ENCODE results near the gene ASMT. TPM values are rescaled to one million over a fixed set of nuclear protein-coding genes. Genes with fewer than 3 reads are reported as not detected.

The ASMT gene
- total and polyA plus RNA-seq, 10 of the 15 experiments (the other 5 are each of a cell fraction or from before 2014, with no cell fraction given): 0.18 to 0.29 TPM; not detected in 8

- H3K4me3 ChIP-seq: no peak overlapping the region
- WGBS (ENCODE audit: insufficient coverage, insufficient replicate concordance, low lambda C conversion rate, missing lambda C conversion rate): 99% methylated on average over 36 of the region's 36 CpGs
- no peak overlapping the region for H3K4me2 ChIP-seq (ENCODE audit: control insufficient read depth, insufficient read depth)
- ChIA-PET POLR2A (no interaction called here), RAD21 (ENCODE audit: unreplicated experiment) (no interaction called here), CTCF (no interaction called here), SMC1A (ENCODE audit: uncharacterized antibody, unreplicated experiment) (no interaction called here)
- no peaks in the 10 kb centered on the region; the same call in 2 of the 3 replicates for H3K9me3 ChIP-seq (replicated peaks; ENCODE audit: control insufficient read depth, insufficient read depth, low read length)
- in situ Hi-C loops (cut with MboI): no loop called here
- H4K20me1 ChIP-seq (ENCODE audit: control insufficient read depth, insufficient read depth): no peaks in the 10 kb centered on the region; the same call in none of the 2 replicates
- H3K79me2 ChIP-seq (ENCODE audit: control insufficient read depth, insufficient read depth, low read length): peaks cover 14% of the 10 kb centered on the region
- ATAC-seq (no peak), FAIRE-seq (no peak), DNase-seq (ENCODE audit: low read depth, low spot score) (no peak)
- no peak overlapping the region for H3K27ac ChIP-seq (ENCODE audit: control insufficient read depth, insufficient read depth)
- H2AFZ ChIP-seq (ENCODE audit: control insufficient read depth, low read depth, low read length): no peak overlapping the region
- no TSS peak for BruUV-seq (replicated peaks)
- intact Hi-C loops (cut with micrococcal nuclease; ENCODE audit: unreplicated experiment): loop anchor here (10.0 kb wide), 1 partner anchor 265 kb away; the partner anchor contains the start of gene IL3RA
- H3K27me3 ChIP-seq (replicated peaks in 1 of 2; ENCODE audit: control insufficient read depth in 2 of 2, insufficient read depth in 2 of 2, low read length in 1 of 2): no peaks in the 10 kb centered on the region
- no peak overlapping the region for H3K9ac ChIP-seq (ENCODE audit: control insufficient read depth, insufficient read depth, low read length)
- H3K4me1 ChIP-seq (ENCODE audit: control insufficient read depth, insufficient read depth, low read length): peaks cover 4% of the 10 kb centered on the region; the same call in 1 of the 2 replicates
- H3K36me3 ChIP-seq (ENCODE audit: control insufficient read depth in 2 of 2, insufficient read depth in 2 of 2, low read length in 1 of 2): peaks cover 30 to 69% of the 10 kb centered on the region in 2 experiments
- TF ChIP-seq RFX5 (IDR thresholded peaks at IDR 0.05; ENCODE audit: low read depth, low read length): no peak
- no peak for TF ChIP-seq SIX5 (IDR thresholded peaks at IDR 0.05; ENCODE audit: low read depth, low read length, severe bottlenecking)
- TF ChIP-seq, protein P1, sequence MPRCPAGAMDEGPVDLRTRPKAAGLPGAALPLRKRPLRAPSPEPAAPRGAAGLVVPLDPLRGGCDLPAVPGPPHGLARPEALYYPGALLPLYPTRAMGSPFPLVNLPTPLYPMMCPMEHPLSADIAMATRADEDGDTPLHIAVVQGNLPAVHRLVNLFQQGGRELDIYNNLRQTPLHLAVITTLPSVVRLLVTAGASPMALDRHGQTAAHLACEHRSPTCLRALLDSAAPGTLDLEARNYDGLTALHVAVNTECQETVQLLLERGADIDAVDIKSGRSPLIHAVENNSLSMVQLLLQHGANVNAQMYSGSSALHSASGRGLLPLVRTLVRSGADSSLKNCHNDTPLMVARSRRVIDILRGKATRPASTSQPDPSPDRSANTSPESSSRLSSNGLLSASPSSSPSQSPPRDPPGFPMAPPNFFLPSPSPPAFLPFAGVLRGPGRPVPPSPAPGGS (IDR thresholded peaks at IDR 0.05; ENCODE audit: borderline replicate concordance, insufficient read depth, low read depth, low read length, poor library complexity, severe bottlenecking): no peak
Observed at GRCh38 chrX:1599791-1600405, 15.0 kb upstream of the ASMT start.

DNA sequence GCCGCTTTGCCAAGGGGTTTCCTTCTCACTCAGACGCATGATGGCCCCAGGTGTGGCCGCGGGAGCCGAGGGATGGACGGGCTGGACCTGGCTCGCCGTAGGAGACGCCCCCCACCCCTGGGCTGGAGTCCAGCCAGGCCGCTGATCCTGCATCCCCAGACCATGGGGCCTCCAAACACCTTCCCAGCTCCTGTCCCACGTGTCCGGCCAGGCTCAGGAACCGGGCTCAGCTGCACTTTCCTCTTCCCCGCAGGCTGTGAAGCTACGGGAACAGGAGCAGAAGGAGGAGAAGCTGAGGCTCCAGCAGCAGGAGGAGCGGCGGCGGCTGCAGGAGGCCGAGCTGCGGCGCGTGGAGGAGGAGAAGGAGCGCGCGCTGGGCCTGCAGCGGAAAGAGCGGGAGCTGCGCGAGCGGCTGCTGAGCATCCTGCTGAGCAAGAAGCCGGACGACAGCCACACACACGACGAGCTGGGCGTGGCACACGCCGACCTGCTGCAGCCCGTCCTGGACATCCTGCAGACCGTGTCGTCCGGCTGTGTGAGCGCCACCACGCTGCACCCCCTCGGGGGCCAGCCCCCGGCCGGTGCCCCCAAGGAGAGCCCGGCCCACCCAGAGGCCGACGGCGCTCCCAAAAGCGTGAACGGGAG lies 14.3 kb upstream of the ASMT start:
- no peak for TF ChIP-seq ZNF274 (IDR thresholded peaks at IDR 0.05; ENCODE audit: insufficient read depth, insufficient read length)
- peak; percentile 43 for TF ChIP-seq POLR2A (IDR thresholded peaks at IDR 0.05; ENCODE audit: low read depth, low read length)
- peaks cover 24 to 63% of the 10 kb centered on the region in 2 experiments for H3K36me3 ChIP-seq (ENCODE audit: control insufficient read depth in 2 of 2, insufficient read depth in 2 of 2, low read length in 1 of 2)
- POLR2A ChIA-PET: no interaction called here
- H2AFZ ChIP-seq (ENCODE audit: control insufficient read depth, low read depth, low read length): no peak overlapping the region
- DNase-seq (ENCODE audit: low read depth, low spot score): no peak
- in situ Hi-C loops (cut with MboI) (no loop called here), intact Hi-C loops (cut with micrococcal nuclease; ENCODE audit: unreplicated experiment) (no loop called here)
- SMC1A ChIA-PET (ENCODE audit: uncharacterized antibody, unreplicated experiment): no interaction called here
- CTCF ChIA-PET: no interaction called here
- no peak for ATAC-seq
- H3K4me3 ChIP-seq: no peak overlapping the region
- no peak overlapping the region for H3K4me2 ChIP-seq (ENCODE audit: control insufficient read depth, insufficient read depth)
- H3K27ac ChIP-seq (ENCODE audit: control insufficient read depth, insufficient read depth): no peak overlapping the region
- H3K79me2 ChIP-seq (ENCODE audit: control insufficient read depth, insufficient read depth, low read length): peaks cover 8% of the 10 kb centered on the region
- H3K9me3 ChIP-seq (replicated peaks; ENCODE audit: control insufficient read depth, insufficient read depth, low read length): no peaks in the 10 kb centered on the region; the same call in 2 of the 3 replicates
- RAD21 ChIA-PET (ENCODE audit: unreplicated experiment): no interaction called here
- H4K20me1 ChIP-seq (ENCODE audit: control insufficient read depth, insufficient read depth): no peaks in the 10 kb centered on the region; the same call in 1 of the 2 replicates
- H3K9ac ChIP-seq (ENCODE audit: control insufficient read depth, insufficient read depth, low read length): no peak overlapping the region
- no peak for FAIRE-seq
- peaks cover 2% of the 10 kb centered on the region; the same call in 1 of the 2 replicates for H3K4me1 ChIP-seq (ENCODE audit: control insufficient read depth, insufficient read depth, low read length)
- H3K27me3 ChIP-seq (replicated peaks in 1 of 2; ENCODE audit: control insufficient read depth in 2 of 2, insufficient read depth in 2 of 2, low read length in 1 of 2): no peaks in the 10 kb centered on the region
- no TSS peak for BruUV-seq (replicated peaks)
- 98% methylated on average over 50 of the region's 52 CpGs for WGBS (ENCODE audit: insufficient coverage, insufficient replicate concordance, low lambda C conversion rate, missing lambda C conversion rate)
